ENCODE data around the gene CDK14.

GRCh38 chr7:90944021-90944420 is 347.9 kb downstream of the CDK14 start:
- TF ChIP-seq CTCF (IDR thresholded peaks at IDR 0.05) (no peak), POLR2A (IDR thresholded peaks at IDR 0.05) (no peak)
